HepG2 (cell line): ENCODE data around the gene TTLL4. TPM values are rescaled to one million over a fixed set of nuclear protein-coding genes. Genes with fewer than 3 reads are reported as not detected.

Experiments
- ATAC-seq: fragments of 200-7000 bp; cut with Tn5 transposase; 3 replicates; pipeline ENCODE4 v1.9.1; 2020; ENCODE audit warnings: mild to moderate bottlenecking, moderate library complexity
- BruUV-seq: library from RNA; stranded (reverse); fragments of 400-500 nt; replicated peaks from 2 replicates; lab custom pipeline; 2021; lab: Mats Ljungman, UMichigan
- CTCF ChIA-PET: fragments of 300-600 bp; formaldehyde crosslinking; extraction: SDS; loops from one replicate; lab custom pipeline; 2021; ENCODE audit warnings: low total read pairs, inconsistent platforms, low intra/inter-chr PET ratio; lab: Yijun Ruan, JAX
- POLR2A ChIA-PET: fragments of 350-600 bp; sonication (Branson Sonifier 250); formaldehyde crosslinking; loops from one replicate; lab custom pipeline; 2020; ENCODE audit warnings: antibody characterized with exemption, inconsistent platforms; lab: Yijun Ruan, JAX
- DNase-seq: peaks from one replicate; pipeline ENCODE4 v3.0.0-alpha.2; 2015; ENCODE audit warnings: low spot score
- FAIRE-seq: peaks from 3 replicates; lab custom pipeline; 2011; peaks lifted over from hg19 to GRCh38; lab: Jason Lieb, UNC
- H2AFZ ChIP-seq: one replicate; pipeline ENCODE4 v1.6.1; 2011; ENCODE audit warnings: low read length, inconsistent platforms
- H3K27ac ChIP-seq: fragments of 300-600 bp; 3 replicates; pipeline ENCODE4 v1.8.0; 2011; ENCODE audit warnings: mixed run types, mild to moderate bottlenecking, mixed read lengths, low read length, inconsistent platforms; ENCODE audit not compliant: insufficient read depth; ENCODE audit errors: extremely low read length
- H3K27me3 ChIP-seq, 2 experiments: fragments of 200-600 bp in 1 of 2; 2 replicates in 1 of 2; 3 replicates in 1 of 2; pipeline versions ENCODE4 v1.6.0 to v1.8.0; 2011; ENCODE audit warnings: low read length in 2 of 2, mild to moderate bottlenecking in 2 of 2, moderate library complexity in 2 of 2, inconsistent platforms in 1 of 2; ENCODE audit not compliant: insufficient read depth in 2 of 2, control insufficient read depth in 1 of 2
- H3K36me3 ChIP-seq, 2 experiments: fragments of 200-600 bp in 1 of 2; replicated peaks in 1 of 2; 2 replicates in 1 of 2; 3 replicates in 1 of 2; pipeline versions ENCODE4 v1.5.1 to v1.8.0; 2011; ENCODE audit warnings: low read length in 2 of 2, inconsistent platforms in 1 of 2; ENCODE audit not compliant: insufficient read depth in 2 of 2, control insufficient read depth in 1 of 2
- H3K4me1 ChIP-seq: 2 replicates; pipeline ENCODE4 v1.5.1; 2012; ENCODE audit warnings: low read length, inconsistent platforms; ENCODE audit not compliant: insufficient read depth
- H3K4me2 ChIP-seq: 2 replicates; pipeline ENCODE4 v1.6.0; 2011; ENCODE audit warnings: low read depth, low read length, inconsistent platforms
- H3K4me3 ChIP-seq, 3 experiments: fragments of 200-600 bp in 1 of 3; sonication (generic), shearing (Covaris generic) in 1 of 3; replicated peaks in 1 of 3; 2 replicates each; pipeline ENCODE4 v1.5.1; 2011 to 2016; ENCODE audit warnings: low read length in 3 of 3, inconsistent platforms in 2 of 3, low read depth in 2 of 3, mild to moderate bottlenecking in 2 of 3, control low read depth in 1 of 3, mixed read lengths in 1 of 3; ENCODE audit not compliant: insufficient read depth in 1 of 3
- H3K79me2 ChIP-seq: one replicate; pipeline ENCODE4 v1.6.1; 2011; ENCODE audit warnings: low read length, inconsistent platforms; ENCODE audit not compliant: insufficient read depth
- H3K9ac ChIP-seq: 2 replicates; pipeline ENCODE4 v1.6.0; 2011; ENCODE audit warnings: mild to moderate bottlenecking, low read depth, low read length, inconsistent platforms; ENCODE audit not compliant: insufficient read depth
- H3K9me3 ChIP-seq: 2 replicates; pipeline ENCODE4 v1.5.1; 2012; ENCODE audit warnings: mild to moderate bottlenecking, low read length
- H4K20me1 ChIP-seq: 2 replicates; pipeline ENCODE4 v1.6.0; 2011; ENCODE audit warnings: inconsistent platforms, mild to moderate bottlenecking, low read length, moderate library complexity; ENCODE audit not compliant: insufficient read depth
- ARID4A ChIP-seq: sonication (generic); formaldehyde crosslinking; IDR thresholded peaks from 2 replicates; pipeline ENCODE4 v1.5.0; 2020; ENCODE audit warnings: mild to moderate bottlenecking, missing genetic modification reagents, borderline replicate concordance
- CENPX ChIP-seq: sonication (generic); formaldehyde crosslinking; IDR thresholded peaks from 2 replicates; pipeline ENCODE4 v1.9.0; 2021; ENCODE audit warnings: mild to moderate bottlenecking, missing genetic modification reagents, moderate library complexity
- EP300 ChIP-seq, 3 experiments: sonication (generic) in 1 of 3; formaldehyde crosslinking in 1 of 3; IDR thresholded peaks; 2 replicates each; pipeline versions ENCODE4 v1.5.1 to v1.6.1; 2011 to 2020; ENCODE audit warnings: low read depth in 2 of 3, low read length in 2 of 3, borderline replicate concordance in 1 of 3, improper control_type of control experiment in 1 of 3, mild to moderate bottlenecking in 1 of 3, missing genetic modification reagents in 1 of 3, moderate library complexity in 1 of 3
- FOXC1 ChIP-seq: sonication (generic); formaldehyde crosslinking; IDR thresholded peaks from 2 replicates; pipeline ENCODE4 v1.8.0; 2022; ENCODE audit warnings: mild to moderate bottlenecking, missing genetic modification reagents, borderline replicate concordance
- HNRNPL ChIP-seq: fragments of 200-400 bp; formaldehyde crosslinking; IDR thresholded peaks from 2 replicates; pipeline ENCODE4 v1.6.1; 2017; ENCODE audit warnings: mild to moderate bottlenecking, low read depth, low read length
- SAP130 ChIP-seq: IDR thresholded peaks from 2 replicates; pipeline ENCODE4 v1.6.1; 2016; ENCODE audit warnings: low read depth
- ZBTB46 ChIP-seq: sonication (generic); formaldehyde crosslinking; IDR thresholded peaks from 2 replicates; pipeline ENCODE4 v1.4.0; 2020; ENCODE audit warnings: mild to moderate bottlenecking, missing genetic modification reagents, borderline replicate concordance
- ZMYM4 ChIP-seq: sonication (generic); formaldehyde crosslinking; IDR thresholded peaks from 2 replicates; pipeline ENCODE4 v1.8.1; 2023; ENCODE audit warnings: mild to moderate bottlenecking, missing genetic modification reagents
- ZNF274 ChIP-seq: sonication (generic); formaldehyde crosslinking; IDR thresholded peaks from 2 replicates; pipeline ENCODE4 v1.5.1; 2020; ENCODE audit warnings: mild to moderate bottlenecking, missing genetic modification reagents
- WGBS: methylation state at CpG from one replicate; pipeline ENCODE4 v1.1.6; 2017; ENCODE audit warnings: low lambda C conversion rate; 5-methylcytosine and 5-hydroxymethylcytosine counted together
- in situ Hi-C: cut with HindIII; loops from 2 replicates; pipeline ENCODE4 v1.10.0; 2017; ENCODE audit warnings: low pct_unique_long_range_greater_than_20kb; ENCODE audit not compliant: extremely low pct_ligation_motif_present
- intact Hi-C: fragments of 100-400 bp; cut with micrococcal nuclease; formaldehyde crosslinking; loops from one replicate; pipeline ENCODE4 v1.10.0; 2022; ENCODE audit not compliant: unreplicated experiment
- polyA plus RNA-seq, 8 experiments: library from polyadenylated mRNA; depleted of rRNA in 3 of 8; stranded (reverse) in 7 of 8; unstranded in 1 of 8; fragments of >200 nt; fragmentation: Illumina TruSeq in 4 of 8; extraction: Trizol in 4 of 8; gene quantifications; 2 replicates each; pipeline versions ENCODE4 v1.2.1 to v1.2.3, GENCODE V29; 2011 to 2016; ENCODE audit warnings: low read depth in 4 of 8, missing spikeins in 1 of 8, mixed read lengths in 1 of 8; ENCODE audit not compliant: insufficient read depth in 1 of 8
- total RNA-seq, 5 experiments: library from RNA; depleted of rRNA; stranded (reverse); fragments of >200 nt; fragmentation: Illumina TruSeq; extraction: Trizol; gene quantifications; 2 replicates each; pipeline ENCODE4 v1.2.3, GENCODE V29; 2016; ENCODE audit warnings: low read depth in 1 of 5

TTLL4 gene
- total and polyA plus RNA-seq, 2 of the 13 experiments (the other 11 are each of a cell fraction or from before 2014, with no cell fraction given) = 77.5 to 84.6 TPM

- intact Hi-C loops (no loop called here), in situ Hi-C loops (loop anchor here (25.0 kb wide), 1 partner anchor 93 kb away; the partner anchor contains the start of gene PRKAG3)
- Histone ChIP-seq H3K4me3 (no peak overlapping the region), H3K79me2 (peaks cover 19% of the 10 kb centered on the region), H2AFZ (no peak overlapping the region), H3K36me3 (peaks cover 29 to 63% of the 10 kb centered on the region in 2 experiments), H3K9me3 (no peaks in the 10 kb centered on the region), H3K27me3 (no peaks in the 10 kb centered on the region), H3K4me2 (no peak overlapping the region), H3K4me1 (peaks cover 55% of the 10 kb centered on the region), H3K27ac (peak overlapping the region; percentile 95), H3K9ac (peak overlapping the region; percentile 66), H4K20me1 (no peaks in the 10 kb centered on the region)
- POLR2A ChIA-PET = interaction anchor here (0.9 to 4.6 kb wide), 8 partner anchors 8 to 73 kb away, joined by 3 to 139 read pairs (median 17); partner anchors contain the start of genes CYP27A1 and TTLL4
- TF ChIP-seq ZBTB46 (CRISPR knock-in tag) = 0 out of 2 replicates have a peak, but pooled peaks have one; percentile 0
- no peak for TF ChIP-seq ZNF274 (CRISPR knock-in tag)
- DNase-seq (no peak), ATAC-seq (no peak), FAIRE-seq (no peak)
- BruUV-seq = no TSS peak
- WGBS = 94% methylated on average over 3 of the region's 3 CpGs
- CTCF ChIA-PET = interaction anchor here (1.9 kb wide), 1 partner anchor 17 kb away, joined by 5 read pairs; no protein-coding TSS in a partner anchor
Observed at GRCh38 chr2:218744615-218745014, 34.0 kb downstream of the TTLL4 start.

GRCh38 chr2:218745160-218745558 is 34.5 kb downstream of the TTLL4 start:
- Histone ChIP-seq H3K36me3 (peaks cover 29 to 63% of the 10 kb centered on the region in 2 experiments), H4K20me1 (no peaks in the 10 kb centered on the region), H3K27ac (peak overlapping the region; percentile 95), H3K9me3 (no peaks in the 10 kb centered on the region), H3K9ac (peak overlapping the region; percentile 66), H3K27me3 (no peaks in the 10 kb centered on the region), H3K4me2 (peak overlapping the region; percentile 41), H3K4me3 (no peak overlapping the region), H2AFZ (no peak overlapping the region), H3K4me1 (peaks cover 60% of the 10 kb centered on the region), H3K79me2 (peaks cover 21% of the 10 kb centered on the region)
- WGBS = 77% methylated on average over 5 of the region's 5 CpGs
- DNase-seq (peak; percentile 88), ATAC-seq (peak; percentile 19), FAIRE-seq (peak; percentile 15)
- ChIA-PET CTCF (interaction anchor here (1.9 kb wide), 1 partner anchor 18 kb away, joined by 5 read pairs; no protein-coding TSS in a partner anchor), POLR2A (interaction anchor here (0.7 to 4.6 kb wide), 10 partner anchors 8 to 86 kb away, joined by 3 to 139 read pairs (median 10); partner anchors contain the start of genes CYP27A1 and TTLL4)
- intact Hi-C loops = no loop called here
- BruUV-seq = no TSS peak
- in situ Hi-C loops = loop anchor here (25.0 kb wide), 1 partner anchor 92 kb away; the partner anchor contains the start of gene PRKAG3
- TF ChIP-seq FOXC1 (peak; percentile 49; the same call in 1 of the 2 replicates), HNRNPL (no peak), SAP130 (CRISPR knock-in tag) (peak; percentile 51; the same call in 1 of the 2 replicates), EP300 (IDR thresholded peaks at IDR 0.05; ENCODE audit: low read depth in 2 of 2, low read length in 2 of 2) (peak in 1 of 2 experiments; percentile 68; a peak in 2 of 4 replicates), EP300 (CRISPR knock-in tag; IDR thresholded peaks at IDR 0.05; ENCODE audit: borderline replicate concordance) (peak; percentile 71; the same call in 1 of the 2 replicates), ARID4A (CRISPR knock-in tag) (0 out of 2 replicates have a peak, but pooled peaks have one; percentile 43), ZMYM4 (no peak), CENPX (CRISPR knock-in tag) (no peak)
